Measurements from ENCODE around the gene OVCH1.

DNA sequence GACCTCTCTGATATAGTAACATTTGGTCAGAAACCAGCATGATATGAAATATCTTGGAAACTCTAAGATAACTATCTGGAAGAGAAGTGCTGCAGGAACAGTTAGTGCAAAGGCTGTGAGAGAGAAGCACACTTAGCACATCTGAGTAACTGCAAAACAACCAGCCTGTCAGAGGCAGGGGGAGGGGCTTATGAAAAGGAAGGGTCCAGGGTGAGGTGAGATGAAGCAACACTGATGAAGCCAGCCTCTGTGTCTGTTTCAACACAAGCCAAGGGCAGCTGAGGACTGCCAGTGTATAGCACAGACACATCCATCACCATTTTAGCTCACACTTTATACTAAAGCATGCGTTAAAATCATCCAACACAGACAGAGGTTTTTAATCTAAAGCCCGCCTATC, 37.4 kb upstream of the OVCH1 start:
- TF ChIP-seq, protein P1, sequence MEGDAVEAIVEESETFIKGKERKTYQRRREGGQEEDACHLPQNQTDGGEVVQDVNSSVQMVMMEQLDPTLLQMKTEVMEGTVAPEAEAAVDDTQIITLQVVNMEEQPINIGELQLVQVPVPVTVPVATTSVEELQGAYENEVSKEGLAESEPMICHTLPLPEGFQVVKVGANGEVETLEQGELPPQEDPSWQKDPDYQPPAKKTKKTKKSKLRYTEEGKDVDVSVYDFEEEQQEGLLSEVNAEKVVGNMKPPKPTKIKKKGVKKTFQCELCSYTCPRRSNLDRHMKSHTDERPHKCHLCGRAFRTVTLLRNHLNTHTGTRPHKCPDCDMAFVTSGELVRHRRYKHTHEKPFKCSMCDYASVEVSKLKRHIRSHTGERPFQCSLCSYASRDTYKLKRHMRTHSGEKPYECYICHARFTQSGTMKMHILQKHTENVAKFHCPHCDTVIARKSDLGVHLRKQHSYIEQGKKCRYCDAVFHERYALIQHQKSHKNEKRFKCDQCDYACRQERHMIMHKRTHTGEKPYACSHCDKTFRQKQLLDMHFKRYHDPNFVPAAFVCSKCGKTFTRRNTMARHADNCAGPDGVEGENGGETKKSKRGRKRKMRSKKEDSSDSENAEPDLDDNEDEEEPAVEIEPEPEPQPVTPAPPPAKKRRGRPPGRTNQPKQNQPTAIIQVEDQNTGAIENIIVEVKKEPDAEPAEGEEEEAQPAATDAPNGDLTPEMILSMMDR (IDR thresholded peaks at IDR 0.05) = no peak
- no peak for TF ChIP-seq POLR2A (IDR thresholded peaks at IDR 0.05)
